LNCaP clone FGC (cell line): ENCODE measurements around the gene TMEM147.

ENCODE experiments used
- DNase-seq: peaks from one replicate; pipeline ENCODE4 v3.0.0-alpha.2; 2011; ENCODE audit warnings: low read depth
- H3K4me3 ChIP-seq: 2 replicates; pipeline ENCODE4 v1.5.1; 2011; ENCODE audit warnings: mild to moderate bottlenecking, low read depth, low read length, control low read depth
- CTCF ChIP-seq: IDR thresholded peaks from 2 replicates; pipeline ENCODE4 v1.5.1; 2012; ENCODE audit warnings: mild to moderate bottlenecking; ENCODE audit not compliant: control insufficient read depth, insufficient read depth; ENCODE audit errors: extremely low read depth

Gene TMEM147

GRCh38 chr19:35596366-35596999 lies 51.1 kb downstream of the TMEM147 start:
- DNase-seq, result no peak
- H3K4me3 ChIP-seq, result no peak overlapping the region
- no peak for TF ChIP-seq CTCF
